ENCODE results near the gene FYN.

Gene FYN

DNA sequence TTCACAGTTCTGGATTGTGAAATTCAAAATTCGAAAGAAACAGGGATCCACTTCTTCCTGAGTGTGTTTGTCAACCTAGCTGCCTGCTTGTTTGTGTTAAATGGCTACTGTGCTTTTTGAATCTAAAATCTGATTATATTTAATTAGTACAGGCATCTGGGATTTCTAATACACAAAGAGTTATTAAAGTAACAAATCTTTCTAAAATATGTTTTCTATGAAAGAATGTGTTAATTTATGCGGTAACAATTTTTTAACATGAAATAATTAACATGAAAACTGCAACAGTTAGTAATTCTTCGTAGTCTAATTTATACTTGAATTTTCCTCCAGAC, 186.4 kb downstream of the FYN start:
- no peak overlapping the region for H3K4me3 ChIP-seq (ENCODE audit: low read depth in 1 of 2, low read length in 2 of 2)
- no peak overlapping the region for H3K27ac ChIP-seq (ENCODE audit: low read length)
- TF ChIP-seq CTCF (IDR thresholded peaks at IDR 0.05; ENCODE audit: borderline replicate concordance, extremely low read depth, low read length, poor library complexity, severe bottlenecking) (no peak), EZH2 (IDR thresholded peaks at IDR 0.05; ENCODE audit: borderline replicate concordance, low read depth, low read length, severe bottlenecking) (no peak)
- H3K9ac ChIP-seq (ENCODE audit: low read depth, low read length) = no peak overlapping the region
- no peak for DNase-seq
- no peaks in the 10 kb centered on the region for H3K27me3 ChIP-seq (ENCODE audit: insufficient read depth, low read length, poor library complexity)
- H3K36me3 ChIP-seq (ENCODE audit: insufficient read depth, low read length) = peaks cover 89% of the 10 kb centered on the region
- H2AFZ ChIP-seq (ENCODE audit: low read depth, low read length) = no peak overlapping the region
- H3K4me1 ChIP-seq (ENCODE audit: insufficient read depth, low read length) = no peaks in the 10 kb centered on the region
- no peak for ATAC-seq (ENCODE audit: insufficient read depth, low read depth)
- H4K20me1 ChIP-seq (ENCODE audit: insufficient read depth, low read length) = no peaks in the 10 kb centered on the region
- H3K4me2 ChIP-seq (ENCODE audit: insufficient read depth, low read length) = no peak overlapping the region
- no peaks in the 10 kb centered on the region for H3K79me2 ChIP-seq (ENCODE audit: insufficient read depth, low read length)
- no peaks in the 10 kb centered on the region for H3K9me3 ChIP-seq (ENCODE audit: insufficient read depth, low read length, severe bottlenecking)

GRCh38 chr6:111686249-111686931, 186.9 kb downstream of the FYN start:
- no peaks in the 10 kb centered on the region for H3K4me1 ChIP-seq (ENCODE audit: insufficient read depth, low read length)
- no peaks in the 10 kb centered on the region for H3K9me3 ChIP-seq (ENCODE audit: insufficient read depth, low read length, severe bottlenecking)
- no peak overlapping the region for H3K4me2 ChIP-seq (ENCODE audit: insufficient read depth, low read length)
- no peak overlapping the region for H3K4me3 ChIP-seq (ENCODE audit: low read depth in 1 of 2, low read length in 2 of 2)
- H3K9ac ChIP-seq (ENCODE audit: low read depth, low read length) = no peak overlapping the region
- no peaks in the 10 kb centered on the region for H3K27me3 ChIP-seq (ENCODE audit: insufficient read depth, low read length, poor library complexity)
- no peak for DNase-seq
- TF ChIP-seq EZH2 (IDR thresholded peaks at IDR 0.05; ENCODE audit: borderline replicate concordance, low read depth, low read length, severe bottlenecking) (no peak), CTCF (IDR thresholded peaks at IDR 0.05; ENCODE audit: borderline replicate concordance, extremely low read depth, low read length, poor library complexity, severe bottlenecking) (no peak)
- no peaks in the 10 kb centered on the region for H4K20me1 ChIP-seq (ENCODE audit: insufficient read depth, low read length)
- H3K79me2 ChIP-seq (ENCODE audit: insufficient read depth, low read length) = no peaks in the 10 kb centered on the region
- H2AFZ ChIP-seq (ENCODE audit: low read depth, low read length) = no peak overlapping the region
- peaks cover 89% of the 10 kb centered on the region for H3K36me3 ChIP-seq (ENCODE audit: insufficient read depth, low read length)
- no peak for ATAC-seq (ENCODE audit: insufficient read depth, low read depth)
- no peak overlapping the region for H3K27ac ChIP-seq (ENCODE audit: low read length)

DNA sequence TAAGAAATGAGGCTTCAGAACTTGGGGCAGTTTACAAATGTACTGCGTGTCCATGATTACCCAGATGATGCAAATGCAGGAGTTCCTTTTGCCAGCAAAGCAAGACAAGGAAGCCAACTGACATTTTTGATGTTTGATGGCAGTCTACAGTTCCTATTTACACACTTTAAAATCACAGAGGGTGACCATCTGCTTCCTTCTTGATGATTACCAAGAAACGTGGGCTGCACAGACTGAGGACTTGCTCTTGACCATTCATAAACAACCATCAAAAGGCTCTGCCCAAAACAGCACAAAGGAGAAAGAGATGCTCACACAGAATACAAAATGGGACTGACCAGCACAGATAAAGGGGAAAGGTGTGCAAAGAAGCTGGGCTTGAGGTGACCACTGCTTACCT, 187.7 kb downstream of the FYN start:
- Histone ChIP-seq H3K79me2 (ENCODE audit: insufficient read depth, low read length) (no peaks in the 10 kb centered on the region), H3K27me3 (ENCODE audit: insufficient read depth, low read length, poor library complexity) (no peaks in the 10 kb centered on the region), H4K20me1 (ENCODE audit: insufficient read depth, low read length) (no peaks in the 10 kb centered on the region), H2AFZ (ENCODE audit: low read depth, low read length) (no peak overlapping the region), H3K27ac (ENCODE audit: low read length) (no peak overlapping the region), H3K4me3 (ENCODE audit: low read depth in 1 of 2, low read length in 2 of 2) (no peak overlapping the region), H3K9me3 (ENCODE audit: insufficient read depth, low read length, severe bottlenecking) (no peaks in the 10 kb centered on the region), H3K4me2 (ENCODE audit: insufficient read depth, low read length) (no peak overlapping the region), H3K9ac (ENCODE audit: low read depth, low read length) (no peak overlapping the region), H3K4me1 (ENCODE audit: insufficient read depth, low read length) (no peaks in the 10 kb centered on the region), H3K36me3 (ENCODE audit: insufficient read depth, low read length) (peaks cover 89% of the 10 kb centered on the region)
- TF ChIP-seq CTCF (IDR thresholded peaks at IDR 0.05; ENCODE audit: borderline replicate concordance, extremely low read depth, low read length, poor library complexity, severe bottlenecking) (no peak), EZH2 (IDR thresholded peaks at IDR 0.05; ENCODE audit: borderline replicate concordance, low read depth, low read length, severe bottlenecking) (no peak)
- DNase-seq = no peak
- ATAC-seq (ENCODE audit: insufficient read depth, low read depth) = no peak
